Activated T-cell treated with anti-CD3 and anti-CD28 coated beads, Interleukin-2, amount 50 U/mL, for 48 hours (primary cell): ENCODE data around the gene TMEM213.
"Not testable (repeated sequence)": the region's sequence is repeated elsewhere in the genome, so short reads cannot be mapped to it uniquely, and the experiment has no call there.

Experiments
- DNase-seq, 2 experiments: peaks; one replicate each; pipeline ENCODE4 v3.0.0-alpha.2; 2020

Gene TMEM213

DNA sequence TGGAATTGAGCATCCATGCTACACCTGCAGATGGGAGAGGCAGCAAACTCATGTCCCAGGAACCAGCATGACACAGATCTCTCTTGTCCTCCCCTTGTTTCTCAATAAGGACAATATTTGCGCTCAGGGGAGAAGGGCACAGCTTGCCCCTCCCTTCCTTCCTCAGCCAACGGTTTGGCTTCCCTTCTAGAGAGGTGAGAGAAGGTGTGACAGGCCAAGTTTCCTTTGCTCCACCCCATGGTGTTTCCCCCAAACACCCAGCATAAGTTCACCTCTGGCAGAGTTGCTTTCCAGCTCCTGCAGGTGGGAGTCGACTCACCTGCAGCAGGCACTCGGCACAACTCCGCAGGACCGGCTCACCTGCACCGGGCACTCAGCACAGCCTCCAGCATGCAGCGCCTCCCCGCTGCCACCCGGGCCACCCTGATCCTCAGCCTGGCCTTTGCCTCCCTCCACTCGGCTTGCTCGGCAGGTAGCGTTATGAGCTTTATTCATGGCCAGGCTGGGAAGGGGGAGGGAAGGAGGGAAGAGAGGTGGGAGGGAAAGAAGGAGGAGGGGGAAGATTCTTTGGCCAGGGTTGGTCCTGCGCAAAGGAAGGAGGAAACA, at the start of gene TMEM213, which contains the start of gene ATP6V0A4:
Gene TMEM213 (plus strand): TSS at position 280 of the 606 bp plus-strand sequence. CDS start 111 bp downstream, at position 391.
Gene ATP6V0A4 (minus strand): TSS at position 482 of the 606 bp plus-strand sequence. CDS start 26,949 bp downstream, outside the sequence.
- DNase-seq, result no peak

DNA sequence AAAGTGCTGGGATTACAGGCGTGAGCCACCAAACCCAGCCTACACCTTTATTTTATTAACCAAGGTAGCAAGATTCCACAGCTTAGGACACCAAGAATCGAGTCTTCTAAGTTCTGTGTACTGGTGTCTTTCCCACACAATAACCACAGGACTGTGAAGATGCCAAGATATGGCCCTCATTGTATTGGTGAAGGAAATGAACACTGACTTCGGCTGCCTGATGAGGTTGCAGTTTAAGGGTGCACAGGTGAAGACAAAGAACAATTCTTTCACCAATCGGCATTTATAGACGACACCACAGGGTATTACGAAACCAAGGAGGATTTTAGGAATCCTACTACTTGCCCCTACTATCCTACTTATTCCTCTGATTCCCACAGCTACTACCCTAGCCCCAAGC, 49.1 kb upstream of the TMEM213 start:
- DNase-seq, result no peak

- DNase-seq, result no peak
These were observed 47.8 kb upstream of the TMEM213 start for GRCh38 chr7:138749960-138750359.

- DNase-seq, result no peak
These were observed 47.3 kb upstream of the TMEM213 start for GRCh38 chr7:138750473-138750872.

DNA sequence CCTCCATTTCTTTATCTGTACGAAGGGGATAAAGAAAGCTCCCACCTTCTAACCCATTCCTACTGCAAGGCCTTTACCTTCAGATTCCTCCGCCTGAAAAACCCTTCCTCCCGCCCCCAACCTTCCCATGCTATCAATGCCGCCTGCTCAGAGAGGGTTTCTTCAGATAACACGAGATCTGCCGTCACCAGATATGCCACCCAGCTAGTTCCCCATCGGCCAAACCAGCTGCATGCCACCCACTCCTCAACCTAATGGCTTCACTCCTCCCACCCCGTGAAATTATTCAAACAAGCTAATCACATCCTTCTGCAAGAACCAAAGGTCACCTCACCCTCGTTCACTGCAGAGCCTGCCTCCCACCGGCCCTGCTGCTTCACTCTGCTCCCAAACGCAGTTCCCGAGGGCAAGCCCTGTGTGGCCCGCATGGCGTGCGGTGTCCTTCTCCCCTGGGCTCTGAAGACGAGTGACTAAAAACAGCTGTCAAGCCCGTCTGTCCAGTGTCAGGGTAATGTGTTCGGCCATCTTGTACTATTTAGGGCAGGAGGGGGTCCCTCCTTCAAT, 46.8 kb upstream of the TMEM213 start:
- no peak for DNase-seq

DNA sequence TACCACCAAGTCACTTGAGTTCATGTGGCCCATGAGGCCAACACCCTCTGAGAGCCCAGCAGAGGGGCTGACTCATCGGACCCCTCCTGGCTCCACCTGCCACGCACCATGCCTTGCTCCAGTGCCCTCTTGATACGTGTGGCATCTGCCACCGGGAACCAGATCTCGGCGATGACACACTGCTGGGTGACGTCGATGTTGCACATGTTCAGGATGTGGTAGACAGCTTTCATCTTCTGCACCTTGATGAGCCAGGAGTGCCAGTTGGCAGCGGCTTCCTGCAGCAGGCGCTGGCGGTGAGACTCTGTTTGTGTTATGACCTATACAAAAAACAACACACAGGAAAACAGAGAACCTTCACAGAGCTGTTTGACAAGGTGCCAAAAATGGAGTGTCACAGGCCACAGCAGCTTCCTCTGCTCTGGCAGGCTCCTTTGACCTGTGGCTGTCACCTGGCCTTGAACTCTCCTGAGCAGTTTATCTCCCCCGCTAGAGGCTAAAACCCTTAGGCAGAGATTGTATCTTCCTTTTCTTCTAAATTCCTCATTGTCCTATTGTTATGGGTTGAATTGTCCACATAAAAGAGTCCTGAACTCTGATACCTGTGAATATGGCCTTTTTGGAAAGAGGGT, 45.2 kb upstream of the TMEM213 start:
- peak; percentile 87 to 91 for DNase-seq

DNA sequence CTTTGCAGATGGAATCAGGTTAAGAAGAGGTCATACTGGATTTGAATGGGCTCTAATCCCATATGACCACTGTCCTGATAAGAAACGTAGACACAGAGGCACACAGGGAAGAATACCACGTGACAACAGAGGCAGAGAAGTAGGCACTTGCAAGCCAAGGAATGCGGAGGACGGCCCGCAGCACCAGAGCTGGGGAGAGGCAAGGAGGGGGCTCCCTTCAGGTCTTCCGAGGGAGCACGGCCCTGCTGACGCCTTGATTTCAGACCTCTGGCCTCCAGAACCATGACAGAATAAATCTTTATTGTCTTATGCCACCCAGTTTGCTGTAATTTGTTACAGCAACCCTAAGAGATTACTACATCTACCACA, 44.7 kb upstream of the TMEM213 start:
- no peak for DNase-seq

- DNase-seq, result no peak
These were observed 44.2 kb upstream of the TMEM213 start for GRCh38 chr7:138753610-138754009.

- no peak for DNase-seq
These were observed 42.5 kb upstream of the TMEM213 start for GRCh38 chr7:138755331-138755747.

DNA sequence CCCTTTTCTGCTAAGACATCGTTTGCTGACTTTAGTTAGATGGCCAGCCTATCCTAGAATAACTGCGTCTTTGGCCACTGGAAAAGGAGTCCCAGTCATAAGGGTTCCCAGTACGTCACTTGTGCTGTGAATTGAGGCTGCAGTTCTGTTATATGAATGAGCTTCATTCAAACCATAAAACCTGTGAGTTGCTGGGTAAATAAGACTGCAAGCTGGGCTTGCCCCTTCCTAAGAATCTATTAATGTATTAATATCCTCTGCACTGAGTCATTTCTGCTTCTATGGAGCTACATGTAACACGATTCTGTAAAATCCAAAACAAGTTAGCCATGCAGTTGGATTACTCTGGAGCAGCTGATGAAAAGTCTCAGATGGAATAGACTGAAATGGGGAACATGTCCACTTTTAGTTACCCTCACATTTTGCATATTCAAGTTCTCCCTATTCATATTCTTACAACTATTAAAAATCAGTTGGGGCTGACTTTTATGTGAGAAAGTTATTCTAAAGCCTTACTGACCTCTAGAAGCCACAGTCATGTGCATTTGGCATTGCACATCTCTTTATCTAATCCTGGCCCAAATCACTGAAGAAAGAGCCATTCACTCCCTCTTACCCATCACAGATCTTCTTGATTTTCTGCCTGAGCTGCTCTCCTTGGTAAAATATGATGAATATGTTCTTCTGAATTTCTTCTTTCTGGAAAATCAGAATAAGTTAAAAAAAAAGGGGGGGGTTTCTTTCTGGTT, 41.8 kb upstream of the TMEM213 start:
- DNase-seq, result no peak

DNA sequence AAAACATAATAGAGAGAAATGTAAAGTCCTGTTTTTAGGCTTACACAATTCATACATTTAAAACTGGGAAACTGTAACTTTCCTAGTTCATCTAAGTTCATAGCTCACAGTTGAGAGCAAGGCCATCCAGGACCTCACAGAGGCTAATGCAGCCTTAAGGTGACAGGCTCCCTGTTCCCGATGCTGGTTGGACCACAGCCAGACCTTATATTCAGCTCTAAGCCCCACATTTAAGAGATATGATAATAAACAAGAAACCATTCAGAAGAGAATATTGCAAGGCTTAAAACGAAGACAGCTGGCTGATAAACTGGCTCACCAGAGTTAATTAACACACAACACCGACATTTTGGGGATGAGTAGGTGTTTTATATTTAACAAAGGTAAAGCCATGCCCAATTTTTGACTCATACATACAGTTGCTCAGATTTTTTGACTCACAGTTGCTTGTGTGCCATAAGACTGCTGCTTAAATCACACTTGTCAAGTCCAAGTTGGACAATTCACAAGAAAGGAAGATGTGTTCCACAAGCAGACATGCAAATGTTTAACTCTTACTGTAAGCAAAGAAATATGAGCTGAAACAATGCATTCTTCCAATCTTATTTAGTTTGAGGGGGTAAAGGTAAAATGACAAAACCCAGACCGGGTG, 41.1 kb upstream of the TMEM213 start:
- DNase-seq, result no peak

- DNase-seq, result no peak
These were observed 29.6 kb upstream of the TMEM213 start for GRCh38 chr7:138768241-138768640.

DNA sequence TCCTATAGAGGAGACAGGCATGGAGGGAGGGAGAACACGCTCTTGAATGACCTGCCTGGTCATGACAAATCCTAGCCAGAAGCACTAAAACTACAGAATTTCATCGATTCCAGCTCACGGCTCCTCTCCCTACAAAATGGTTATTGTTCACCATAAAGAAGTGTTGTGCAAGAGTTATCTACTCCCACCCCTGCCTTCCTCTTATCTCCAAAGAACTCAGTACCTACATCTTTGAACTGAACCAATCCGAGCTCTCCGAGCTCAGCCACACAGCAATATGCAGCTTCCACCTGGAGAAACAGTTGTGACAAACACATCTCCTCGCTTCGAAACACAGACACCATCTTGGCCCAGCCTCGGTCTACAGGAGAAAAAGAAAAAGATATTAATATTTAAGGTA, 26.9 kb upstream of the TMEM213 start:
- DNase-seq, result no peak

- no peak for DNase-seq
These were observed 24.6 kb upstream of the TMEM213 start for GRCh38 chr7:138773176-138773575.

DNA sequence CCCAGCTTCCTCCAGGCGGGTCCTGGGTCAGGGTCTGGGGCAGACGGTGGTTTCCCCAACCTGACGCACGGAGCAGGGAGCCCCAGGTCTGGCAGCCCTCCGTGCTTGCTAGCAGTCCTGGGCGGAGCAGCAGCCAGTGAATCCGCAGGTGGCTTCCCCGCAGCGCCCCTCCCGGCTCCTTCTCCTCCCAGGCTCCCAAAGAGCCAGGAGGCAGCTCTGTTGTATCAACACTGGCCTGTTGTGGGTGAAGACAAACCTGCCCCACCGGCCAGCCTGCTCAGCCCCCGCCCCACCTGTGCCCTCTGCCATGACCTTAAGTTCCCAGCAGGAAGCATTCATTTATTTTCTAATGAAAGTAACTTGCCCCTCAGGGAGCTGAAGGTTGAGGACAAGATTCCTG, 24.0 kb upstream of the TMEM213 start:
- DNase-seq, result no peak

DNA sequence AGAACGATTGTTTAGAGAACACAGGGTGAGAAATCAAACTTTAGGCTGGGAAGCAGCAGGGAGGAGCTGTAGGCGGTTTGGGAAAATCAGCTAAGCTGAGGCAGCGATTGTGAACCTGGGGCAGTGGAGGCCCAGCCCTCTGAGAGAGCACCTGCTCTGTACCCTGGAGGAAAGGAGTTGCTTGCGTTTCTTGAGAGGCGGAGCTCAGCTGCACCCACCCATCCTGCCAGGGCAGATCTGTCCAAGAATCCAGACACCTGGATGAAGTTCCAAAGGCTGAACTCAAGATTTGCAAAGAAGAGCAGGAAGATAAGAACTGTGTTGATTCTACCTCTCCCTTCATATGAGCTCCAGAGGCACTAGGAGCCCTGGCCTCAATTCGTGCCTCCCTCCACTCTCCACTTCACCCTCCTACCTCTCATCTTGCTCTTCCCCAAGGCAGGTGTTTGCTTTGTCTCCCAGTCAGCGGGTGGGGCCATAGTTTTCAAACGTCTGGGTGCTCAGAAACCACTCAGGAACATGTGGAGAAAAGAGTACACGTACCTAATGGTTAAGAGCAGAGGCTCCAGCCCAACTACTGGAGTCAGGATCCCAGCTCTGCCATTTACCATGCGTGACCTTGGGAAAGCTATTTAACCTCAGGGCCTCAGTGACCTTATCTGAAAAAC, 21.5 kb upstream of the TMEM213 start:
- no peak for DNase-seq

- DNase-seq, result no peak
These were observed 16.8 kb upstream of the TMEM213 start for GRCh38 chr7:138781004-138781403.

GRCh38 chr7:138784692-138785091, 13.1 kb upstream of the TMEM213 start:
- no peak for DNase-seq

- DNase-seq, result no peak
These were observed 12.0 kb upstream of the TMEM213 start for GRCh38 chr7:138785587-138786437.

- DNase-seq, result no peak
These were observed 1.7 kb upstream of the TMEM213 start for GRCh38 chr7:138796038-138796615.

- DNase-seq, result not testable (repeated sequence)
These were observed 748 bp upstream of the TMEM213 start for GRCh38 chr7:138797046-138797445.
